Thyroid gland (tissue), 4 donors: ENCODE data around the gene CAPN10.

Experiments used
- POLR2A ChIP-seq, 2 donors: fragments of 450-650 bp; IDR thresholded peaks; one replicate each; pipeline ENCODE4 v1.6.1; 2017; ENCODE audit warnings: antibody characterized with exemption in 2 of 2, mild to moderate bottlenecking in 2 of 2, moderate library complexity in 1 of 2
- TF ChIP-seq, protein P1 (sequence below), 6 experiments: fragments of 200-600 bp in 3 of 6; fragments of 450-650 bp in 3 of 6; sonication (generic) in 3 of 6; IDR thresholded peaks; one replicate each; pipeline ENCODE4 v1.5.1; 2016 to 2019; ENCODE audit warnings: antibody characterized with exemption in 6 of 6, mild to moderate bottlenecking in 2 of 6, inconsistent platforms in 1 of 6, moderate library complexity in 1 of 6

DNA sequence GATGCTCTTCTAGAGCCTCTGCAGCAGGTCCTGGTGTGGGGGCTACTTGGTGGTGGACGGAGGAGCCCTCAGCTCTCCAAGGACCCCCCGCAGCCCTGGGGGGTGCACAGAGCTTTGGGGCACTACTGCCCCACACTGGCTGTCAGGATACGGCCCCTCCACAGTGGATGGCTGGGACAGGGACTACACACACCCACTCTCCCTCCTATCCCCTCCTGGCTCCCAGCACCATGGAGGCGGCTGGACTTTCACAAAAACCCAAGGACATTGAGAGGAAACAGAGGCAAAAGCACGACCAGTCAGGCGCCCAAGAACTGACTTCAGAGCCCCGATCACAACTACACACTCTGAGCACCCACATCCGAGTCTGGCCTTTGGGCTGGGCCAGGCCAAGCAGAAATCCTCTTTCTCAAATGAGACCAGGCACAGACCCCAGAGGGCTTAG lies 51.4 kb downstream of the CAPN10 start:
- TF ChIP-seq, protein P1, sequence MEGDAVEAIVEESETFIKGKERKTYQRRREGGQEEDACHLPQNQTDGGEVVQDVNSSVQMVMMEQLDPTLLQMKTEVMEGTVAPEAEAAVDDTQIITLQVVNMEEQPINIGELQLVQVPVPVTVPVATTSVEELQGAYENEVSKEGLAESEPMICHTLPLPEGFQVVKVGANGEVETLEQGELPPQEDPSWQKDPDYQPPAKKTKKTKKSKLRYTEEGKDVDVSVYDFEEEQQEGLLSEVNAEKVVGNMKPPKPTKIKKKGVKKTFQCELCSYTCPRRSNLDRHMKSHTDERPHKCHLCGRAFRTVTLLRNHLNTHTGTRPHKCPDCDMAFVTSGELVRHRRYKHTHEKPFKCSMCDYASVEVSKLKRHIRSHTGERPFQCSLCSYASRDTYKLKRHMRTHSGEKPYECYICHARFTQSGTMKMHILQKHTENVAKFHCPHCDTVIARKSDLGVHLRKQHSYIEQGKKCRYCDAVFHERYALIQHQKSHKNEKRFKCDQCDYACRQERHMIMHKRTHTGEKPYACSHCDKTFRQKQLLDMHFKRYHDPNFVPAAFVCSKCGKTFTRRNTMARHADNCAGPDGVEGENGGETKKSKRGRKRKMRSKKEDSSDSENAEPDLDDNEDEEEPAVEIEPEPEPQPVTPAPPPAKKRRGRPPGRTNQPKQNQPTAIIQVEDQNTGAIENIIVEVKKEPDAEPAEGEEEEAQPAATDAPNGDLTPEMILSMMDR (IDR thresholded peaks at IDR 0.05), result no peak
- TF ChIP-seq POLR2A (IDR thresholded peaks at IDR 0.05), result no peak
